Stimulated activated CD8-positive, alpha-beta memory T cell treated with anti-CD3 and anti-CD28 coated beads, Interleukin-4, amount 100 ng/mL, for 24 hours (primary cell): ENCODE data around the gene RNF20.
"Not testable (repeated sequence)": the region's sequence is repeated elsewhere in the genome, so short reads cannot be mapped to it uniquely, and the experiment has no call there.

Source experiments
- DNase-seq: peaks from one replicate; pipeline ENCODE4 v3.0.0-alpha.2; 2020; ENCODE audit warnings: low read depth

RNF20 gene

GRCh38 chr9:101533334-101534204 lies at the start of gene RNF20:
Gene RNF20 (plus strand): TSS chr9:101533853. CDS start chr9:101535424, 1,571 bp downstream.
- peak; percentile 99 for DNase-seq

- DNase-seq, result no peak
These were observed 49.6 kb upstream of the RNF20 start for GRCh38 chr9:101484046-101484445.

- DNase-seq, result no peak
These were observed 47.5 kb upstream of the RNF20 start for GRCh38 chr9:101485924-101486692.

GRCh38 chr9:101486693-101487442 lies 46.8 kb upstream of the RNF20 start:
- no peak for DNase-seq

- no peak for DNase-seq
These were observed 46.2 kb upstream of the RNF20 start for GRCh38 chr9:101487443-101487840.

GRCh38 chr9:101495810-101496209 lies 37.8 kb upstream of the RNF20 start:
- DNase-seq, result no peak

GRCh38 chr9:101498323-101498722 lies 35.3 kb upstream of the RNF20 start:
- DNase-seq, result no peak

GRCh38 chr9:101504188-101504587 lies 29.5 kb upstream of the RNF20 start:
- no peak for DNase-seq

- no peak for DNase-seq
These were observed 25.4 kb upstream of the RNF20 start for GRCh38 chr9:101508211-101508610.

GRCh38 chr9:101509572-101509971 lies 24.1 kb upstream of the RNF20 start:
- DNase-seq, result no peak

- DNase-seq, result no peak
These were observed 23.2 kb upstream of the RNF20 start for GRCh38 chr9:101510459-101510858.

- no peak for DNase-seq
These were observed 22.6 kb upstream of the RNF20 start for GRCh38 chr9:101511009-101511408.

- no peak for DNase-seq
These were observed 21.5 kb upstream of the RNF20 start for GRCh38 chr9:101512116-101512515.

- DNase-seq, result no peak
These were observed 20.3 kb upstream of the RNF20 start for GRCh38 chr9:101513351-101513750.

GRCh38 chr9:101514071-101514470 lies 19.6 kb upstream of the RNF20 start:
- no peak for DNase-seq

- DNase-seq, result no peak
These were observed 17.0 kb upstream of the RNF20 start for GRCh38 chr9:101516655-101517054.

GRCh38 chr9:101518489-101518888 lies 15.2 kb upstream of the RNF20 start:
- DNase-seq, result not testable (repeated sequence)

GRCh38 chr9:101524371-101524770 lies 9.3 kb upstream of the RNF20 start:
- DNase-seq, result no peak

- DNase-seq, result no peak
These were observed 6.6 kb upstream of the RNF20 start for GRCh38 chr9:101527066-101527465.

- DNase-seq, result no peak
These were observed 5.6 kb upstream of the RNF20 start for GRCh38 chr9:101528015-101528414.

- peak; percentile 41 for DNase-seq
These were observed 3.5 kb upstream of the RNF20 start for GRCh38 chr9:101530076-101530711.

GRCh38 chr9:101536351-101536750 lies 2.7 kb downstream of the RNF20 start:
- DNase-seq, result no peak
